CD4-positive, alpha-beta T cell treated with Interferon alpha-2 for 1 hour (primary cell): Measurements from ENCODE around the gene PPP1R9A.

Source experiments
- DNase-seq, 2 donors: peaks; one replicate each; pipeline ENCODE4 v3.0.0-alpha.2; 2020 to 2022

PPP1R9A gene

DNA sequence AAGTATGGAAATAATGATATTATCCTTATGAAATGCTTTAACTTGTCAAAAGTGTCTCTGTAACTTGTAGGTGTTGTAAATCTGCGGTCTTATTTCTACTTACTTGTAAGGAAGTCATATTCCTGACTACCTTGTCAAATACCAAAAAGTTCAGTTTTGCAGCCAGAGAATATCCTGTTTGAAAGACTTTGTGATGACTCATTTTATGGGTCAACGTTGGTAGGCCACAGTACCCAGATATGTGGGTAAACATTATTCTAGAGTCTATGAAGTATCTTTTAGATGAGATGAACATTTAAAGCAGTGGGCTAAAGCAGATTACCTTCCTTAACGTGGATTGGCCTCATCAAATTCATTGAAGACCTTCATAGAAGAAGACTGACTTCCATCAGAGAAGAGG is 195.3 kb downstream of the PPP1R9A start:
- DNase-seq: no peak

DNA sequence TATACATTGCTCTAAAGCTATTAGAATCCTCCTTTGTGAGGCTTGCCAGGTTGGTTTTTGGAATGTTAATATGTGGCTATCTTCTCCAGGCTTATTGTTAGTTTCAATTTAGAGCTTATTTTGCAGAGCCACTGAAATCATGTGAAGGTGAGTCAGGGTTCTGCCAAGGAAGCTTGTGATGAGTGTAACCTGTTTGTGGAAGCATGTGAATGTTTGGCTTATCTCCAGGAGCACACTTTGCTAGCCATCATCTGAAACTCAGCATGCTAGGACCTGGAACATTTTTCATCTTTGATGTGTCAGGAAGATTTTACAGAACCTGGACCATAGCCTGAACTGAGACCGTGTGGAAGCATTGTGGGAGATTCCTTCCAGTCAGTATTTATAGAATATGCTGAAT is 197.3 kb downstream of the PPP1R9A start:
- no peak for DNase-seq

DNA sequence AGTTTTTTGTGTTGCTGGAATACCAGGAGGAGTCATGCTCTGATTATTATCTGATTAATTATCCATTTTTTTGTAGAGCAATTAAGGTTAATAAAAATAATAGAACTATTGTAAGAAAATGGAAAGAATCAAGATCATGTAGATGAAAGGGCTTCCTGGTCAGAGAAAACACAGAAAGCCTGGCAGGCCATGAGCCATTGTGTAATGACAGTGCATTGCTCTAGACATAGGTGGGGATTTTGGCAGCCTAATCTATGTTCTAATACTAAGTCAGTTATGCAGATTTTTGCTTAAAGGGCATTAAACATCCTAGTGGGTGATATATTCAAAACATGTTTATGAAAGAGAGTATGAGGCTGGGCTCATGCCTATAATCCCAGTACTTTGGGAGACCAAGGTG is 198.2 kb downstream of the PPP1R9A start:
- no peak for DNase-seq

DNA sequence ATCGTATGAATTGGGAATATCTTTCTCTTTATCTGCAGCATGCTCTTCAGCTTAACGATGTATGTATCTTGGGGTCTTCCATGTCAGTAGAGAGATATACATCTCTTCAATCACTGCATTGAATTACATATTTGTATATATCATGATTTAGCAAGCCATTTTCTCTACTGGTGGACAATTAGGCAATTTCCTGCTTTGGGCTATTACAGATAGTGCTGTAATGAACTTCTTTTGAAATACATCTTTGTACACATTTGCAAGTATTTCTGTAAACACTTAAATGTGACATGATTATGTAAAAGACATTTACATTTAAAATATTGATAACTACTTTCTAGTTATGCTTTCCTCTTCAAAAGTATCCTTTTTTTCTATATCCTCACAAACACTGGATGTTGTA is 199.0 kb downstream of the PPP1R9A start:
- DNase-seq: no peak

DNA sequence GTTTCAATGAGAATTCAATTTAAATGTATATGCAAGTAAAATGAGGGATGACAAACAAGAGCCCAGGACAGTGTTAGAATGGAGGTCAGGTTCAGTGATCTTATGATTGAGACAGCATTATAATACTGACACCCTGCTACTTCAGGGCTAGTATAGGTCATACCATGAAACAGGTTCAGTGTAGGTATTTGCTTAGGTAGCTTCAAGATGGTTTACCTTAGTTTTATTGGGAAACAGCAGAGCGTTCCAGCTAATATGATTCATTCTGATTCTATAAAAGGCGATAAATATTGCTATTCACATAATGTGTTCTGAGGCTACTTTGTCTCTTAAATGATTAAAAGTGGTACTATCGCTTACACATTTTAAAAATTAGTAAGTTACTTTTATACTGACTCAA is 203.3 kb downstream of the PPP1R9A start:
- no peak for DNase-seq

DNA sequence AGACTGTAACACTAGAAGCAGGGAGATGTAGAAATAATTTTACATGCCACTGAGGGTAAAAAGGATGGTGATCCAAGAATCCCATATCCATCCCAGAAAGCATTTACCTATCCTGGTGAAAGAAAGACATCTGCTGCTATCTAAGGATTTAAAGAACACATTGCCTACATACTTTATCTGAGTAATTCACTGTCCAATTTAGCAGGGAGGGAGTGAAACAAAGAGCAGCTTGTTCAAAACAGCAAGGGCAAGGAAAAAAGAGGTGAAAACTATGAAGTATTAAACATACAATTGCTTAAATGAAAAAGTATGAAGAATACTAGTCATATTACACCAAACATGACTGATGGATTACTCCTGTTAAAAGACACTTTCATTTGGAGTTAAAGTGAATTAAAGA is 206.2 kb downstream of the PPP1R9A start:
- DNase-seq: no peak

DNA sequence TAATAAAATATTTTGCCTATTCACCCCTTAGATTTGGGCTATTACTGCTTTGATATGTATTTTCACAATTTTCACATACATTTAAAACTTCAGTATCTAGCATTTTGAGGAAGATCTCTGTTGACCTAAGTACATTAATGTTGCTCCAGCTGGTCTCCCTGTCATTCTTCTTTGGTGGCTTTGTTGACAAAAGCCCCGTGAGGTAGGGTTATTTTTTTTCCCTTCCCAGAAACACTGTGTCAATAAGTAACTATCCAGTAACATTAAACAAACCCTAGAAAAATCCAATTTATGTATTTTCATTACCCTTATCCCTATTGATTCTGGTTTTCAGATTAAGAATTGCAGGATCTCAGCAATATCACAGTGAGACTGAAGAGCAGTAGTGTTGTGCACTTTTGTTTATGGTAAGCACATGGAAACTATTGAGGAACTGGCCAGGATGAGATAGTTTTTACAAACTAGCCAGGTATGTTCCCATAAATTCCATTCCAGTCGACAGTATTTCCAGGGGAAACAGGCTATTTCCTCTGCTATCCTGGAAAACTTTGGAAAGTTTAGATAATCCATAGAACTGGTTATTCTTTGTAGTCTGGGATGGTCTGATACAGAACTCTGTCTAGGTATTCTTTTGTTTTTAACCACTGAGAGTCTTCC is 218.8 kb downstream of the PPP1R9A start:
- DNase-seq: no peak

DNA sequence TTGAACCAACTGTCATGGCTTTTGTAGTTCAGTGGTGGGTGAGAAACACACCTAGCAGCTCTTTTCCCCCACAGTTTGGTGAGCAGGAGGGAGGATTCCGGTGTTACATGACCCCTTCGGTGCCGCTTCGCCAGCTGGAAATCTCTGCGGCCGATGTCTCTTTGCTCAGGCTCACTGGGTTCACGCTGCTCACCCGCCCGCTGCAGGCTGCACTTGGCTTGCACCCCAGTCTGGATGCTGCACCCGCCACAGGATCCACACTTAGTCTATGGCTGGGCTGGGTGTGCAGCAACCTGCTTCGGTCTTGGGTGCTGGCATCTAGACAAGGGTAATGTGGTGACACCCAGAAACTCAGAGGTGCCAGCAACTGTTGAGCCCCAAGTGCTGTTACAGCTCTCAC is 225.1 kb downstream of the PPP1R9A start:
- no peak for DNase-seq

DNA sequence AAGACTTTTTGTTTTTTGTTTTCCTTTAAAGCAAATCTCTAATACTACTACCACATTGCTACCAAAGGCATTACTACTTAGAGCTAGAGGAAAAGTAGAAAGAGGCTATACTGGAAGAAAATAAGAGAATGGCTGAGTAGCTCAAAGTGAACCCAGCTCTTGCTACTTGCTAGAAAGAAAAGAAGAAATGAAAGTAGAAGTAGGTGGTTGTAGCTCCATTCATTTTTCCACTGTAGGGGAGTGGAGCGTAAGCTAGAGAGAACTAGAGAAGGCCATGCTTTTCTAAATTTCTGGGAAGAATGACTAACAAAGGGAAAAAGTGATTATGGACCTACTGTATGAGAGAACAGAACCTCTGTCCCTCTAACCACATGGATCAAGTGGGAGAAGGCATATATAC is 232.5 kb downstream of the PPP1R9A start:
- DNase-seq: no peak

DNA sequence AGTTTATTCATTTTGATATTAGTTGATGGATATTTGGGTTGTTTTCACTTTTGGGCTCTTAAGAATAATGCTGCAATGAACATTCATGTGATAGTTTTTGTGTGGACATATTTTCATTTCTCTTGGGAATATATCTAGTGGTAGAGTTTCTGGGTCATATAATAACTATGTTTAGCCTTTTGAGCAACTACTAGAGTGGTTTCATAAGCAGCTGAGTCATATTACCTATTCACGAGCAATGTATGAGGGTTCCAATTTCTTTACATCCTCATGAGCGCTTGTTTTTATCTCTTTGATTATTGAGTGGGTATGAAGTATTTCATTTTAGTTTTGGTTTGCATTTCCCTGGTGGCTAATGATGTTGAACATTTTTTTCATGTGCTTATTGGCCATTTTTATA is 234.4 kb downstream of the PPP1R9A start:
- no peak for DNase-seq

DNA sequence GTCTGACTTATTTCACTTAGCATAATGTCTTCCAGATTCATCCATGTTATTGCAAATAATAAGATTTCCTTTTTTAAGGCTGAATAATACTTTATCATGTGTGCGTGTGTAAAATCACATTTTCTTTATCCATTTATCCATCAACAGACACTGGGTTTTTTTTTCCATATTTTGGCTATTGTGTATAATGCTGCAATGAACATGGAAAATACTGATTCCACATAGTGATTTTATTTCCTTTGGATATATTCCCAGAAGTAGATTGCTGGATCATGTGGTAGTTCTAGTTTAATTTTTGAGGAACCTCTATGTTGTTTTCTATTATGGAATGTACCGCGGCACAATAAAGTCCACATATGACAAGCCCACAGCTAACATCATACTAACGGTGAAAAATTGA is 236.9 kb downstream of the PPP1R9A start:
- no peak for DNase-seq

DNA sequence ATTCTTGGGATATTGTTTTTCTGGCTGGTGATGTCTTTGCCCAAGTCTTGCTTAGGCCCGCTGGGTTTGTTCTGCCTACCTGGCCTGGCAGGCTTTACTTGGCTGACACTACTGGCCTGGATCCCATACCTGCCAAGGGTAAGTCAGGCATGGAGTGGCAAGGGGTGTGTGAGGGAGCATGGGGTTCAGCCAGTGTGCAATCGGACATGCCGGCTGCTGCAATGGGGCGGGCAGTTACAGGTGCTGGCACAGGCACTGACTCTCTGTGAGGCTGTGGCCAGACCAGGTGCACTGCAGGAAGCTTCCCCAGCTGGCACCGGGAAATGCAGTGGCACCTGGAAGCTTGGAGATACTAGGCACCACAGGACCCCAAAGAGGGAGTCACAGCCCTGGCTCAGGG is 248.6 kb downstream of the PPP1R9A start:
- no peak for DNase-seq

DNA sequence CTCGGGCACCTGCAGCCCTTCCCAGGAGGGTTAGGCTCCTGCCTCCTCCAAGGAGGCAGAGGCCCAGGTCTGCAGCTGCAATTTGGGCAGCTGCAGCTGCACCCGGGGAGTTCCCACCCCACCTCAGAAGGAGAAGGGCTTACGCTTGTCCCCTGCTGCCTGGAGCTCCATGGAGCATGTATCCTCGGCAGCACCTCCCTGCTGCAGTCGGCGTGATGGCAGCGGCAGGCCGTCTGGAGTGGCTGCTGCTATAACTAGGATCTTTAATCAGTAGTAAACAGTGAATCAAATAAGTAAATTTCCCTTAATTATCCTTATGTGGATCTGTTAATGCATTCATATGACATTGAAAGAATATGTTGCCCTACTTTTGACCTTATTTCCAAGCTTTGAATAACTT is 250.0 kb downstream of the PPP1R9A start:
- no peak for DNase-seq

DNA sequence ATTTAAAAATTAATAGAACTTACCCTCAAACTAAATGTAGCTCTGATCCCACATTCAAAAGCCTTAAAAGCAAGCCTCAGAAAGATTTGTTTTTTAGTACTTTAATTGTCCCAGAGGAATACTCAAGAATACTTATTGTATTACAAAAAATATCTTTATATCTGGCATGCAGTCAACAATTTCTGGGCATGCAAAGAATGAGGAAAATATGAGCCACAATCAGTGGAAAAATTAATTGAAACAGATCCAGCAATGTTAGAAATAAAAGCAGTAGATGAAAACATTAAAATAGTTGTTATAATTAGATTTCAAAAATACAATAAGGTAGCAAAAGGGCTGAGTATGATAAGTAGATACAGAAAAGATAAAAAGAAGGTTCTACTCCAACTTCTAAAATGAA is 262.3 kb downstream of the PPP1R9A start:
- no peak for DNase-seq

DNA sequence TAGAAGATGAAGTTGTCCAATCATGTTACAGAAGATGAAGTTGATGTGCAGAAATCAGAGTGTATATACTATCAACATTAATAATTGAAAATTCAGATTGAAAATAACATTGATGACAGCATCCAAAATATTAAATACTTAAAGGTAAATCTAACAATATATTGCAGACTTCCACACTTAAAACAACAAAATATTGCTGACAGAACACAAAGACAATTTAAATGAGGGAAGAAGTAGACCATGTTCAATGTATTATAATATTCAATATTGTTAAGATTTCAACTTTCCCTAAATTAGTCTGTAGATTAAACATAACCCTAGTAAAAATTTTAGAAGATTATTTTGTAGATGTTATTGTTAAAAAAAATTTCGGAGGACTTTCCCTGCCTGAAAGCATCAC is 265.0 kb downstream of the PPP1R9A start:
- no peak for DNase-seq

DNA sequence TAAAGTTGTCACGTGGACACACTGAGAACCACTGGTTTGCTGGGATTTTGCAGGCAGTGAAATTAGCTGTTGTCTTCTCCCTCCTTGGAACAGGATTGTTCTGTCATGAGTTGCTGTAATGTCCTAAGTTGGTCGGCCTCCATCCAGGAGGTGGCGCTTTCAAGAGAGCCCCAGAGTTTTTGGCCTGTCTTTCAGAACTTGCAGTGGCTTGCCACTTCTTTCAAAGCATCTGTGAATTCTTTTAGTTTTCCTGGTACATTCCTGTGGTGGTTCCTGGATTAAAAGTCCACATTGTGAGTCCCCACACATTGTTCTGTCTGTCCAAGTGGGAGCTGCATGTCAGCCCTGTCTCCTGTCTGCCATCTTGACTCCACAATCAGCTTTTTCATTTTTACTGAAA is 283.1 kb downstream of the PPP1R9A start:
- DNase-seq: no peak

DNA sequence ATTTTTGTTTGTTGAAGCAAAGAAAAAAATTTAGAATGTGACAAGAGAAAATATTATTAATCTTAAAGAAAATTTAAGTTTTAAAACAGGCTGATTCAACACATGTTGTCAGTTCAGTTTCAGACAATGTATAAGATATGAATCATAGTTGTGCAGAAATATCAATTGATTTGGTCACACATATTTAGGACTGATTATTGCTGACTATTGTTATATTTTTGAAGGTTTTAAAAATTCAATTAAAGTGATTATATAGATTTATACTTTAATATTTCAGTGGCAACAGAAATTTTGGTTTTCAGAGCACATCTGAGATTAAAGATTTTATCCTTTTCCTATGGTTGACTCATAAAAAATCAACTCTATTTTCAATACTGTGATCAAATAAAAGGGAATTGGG is 284.4 kb downstream of the PPP1R9A start:
- DNase-seq: no peak

DNA sequence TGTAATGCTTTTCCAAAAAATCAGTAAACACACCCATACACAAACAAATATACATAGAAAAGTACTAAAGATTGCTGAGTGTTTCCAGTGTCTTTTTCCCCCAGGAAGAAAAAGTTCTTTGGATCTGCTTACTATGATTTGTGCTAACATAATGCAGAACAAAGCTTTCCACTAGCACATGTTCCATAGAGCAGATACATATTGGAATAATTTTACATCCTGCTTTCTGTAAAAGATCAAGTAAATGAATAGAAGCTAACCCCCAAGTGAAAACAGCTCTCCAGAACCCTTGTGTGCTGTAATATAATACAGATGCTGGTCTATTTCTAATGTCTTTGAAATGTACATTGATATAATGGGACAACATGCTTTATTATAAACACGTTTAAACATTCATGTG is 291.5 kb downstream of the PPP1R9A start:
- no peak for DNase-seq

DNA sequence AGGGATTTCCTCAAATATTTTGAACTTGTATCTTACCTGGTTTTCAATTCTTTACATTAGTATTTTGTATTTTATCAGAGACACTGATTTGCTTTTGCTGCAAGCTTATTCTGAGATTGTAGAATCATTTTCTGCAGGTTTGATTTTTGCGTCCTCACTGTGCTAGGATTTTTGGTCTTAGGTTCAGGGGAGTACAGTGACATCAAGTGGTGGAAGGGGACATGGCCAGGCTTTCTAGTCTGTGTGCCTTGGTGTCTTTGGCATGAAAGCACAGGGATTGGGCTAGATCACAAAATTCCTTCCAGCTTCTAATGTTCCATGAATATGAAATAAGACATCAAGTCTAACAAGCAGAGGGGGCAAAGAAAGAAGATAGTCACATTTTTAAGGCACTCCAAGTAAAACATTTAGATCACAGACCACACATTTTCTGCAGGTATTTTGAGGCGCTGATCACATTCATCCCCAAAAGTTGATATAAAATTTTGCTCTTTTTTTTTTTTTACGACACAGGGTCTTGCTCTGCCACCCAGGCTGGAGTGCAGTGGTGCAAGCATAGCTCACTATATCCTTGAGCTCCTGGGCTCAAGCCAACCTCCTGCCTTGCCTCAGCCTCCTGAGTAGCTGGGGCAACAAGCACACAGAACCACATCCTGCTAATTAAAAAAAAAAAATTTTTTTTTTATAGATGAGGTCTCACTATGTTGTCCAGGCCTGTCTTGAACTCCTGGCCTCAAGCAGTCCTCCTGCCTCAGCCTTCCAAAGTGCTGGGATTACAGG is 292.6 kb downstream of the PPP1R9A start:
- no peak for DNase-seq

DNA sequence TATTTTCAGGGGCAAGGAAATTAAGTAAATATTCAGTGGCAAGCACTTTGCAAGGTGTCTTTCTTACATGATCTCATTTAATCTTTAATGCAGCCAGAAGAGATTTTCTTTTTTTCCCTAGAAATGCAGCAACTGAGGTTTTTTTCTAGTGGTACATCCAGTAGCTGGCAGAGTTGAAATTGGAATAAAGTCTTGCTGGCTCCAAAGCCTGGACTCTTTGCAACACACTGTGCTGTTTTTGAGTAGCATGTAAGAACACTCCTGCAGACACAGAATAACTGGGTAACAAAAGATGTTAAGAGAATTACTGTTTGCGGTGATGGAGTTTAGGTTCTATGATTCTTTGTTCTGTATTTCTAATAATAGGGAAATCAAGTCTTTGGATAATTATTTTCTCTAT is 293.3 kb downstream of the PPP1R9A start:
- DNase-seq: no peak

DNA sequence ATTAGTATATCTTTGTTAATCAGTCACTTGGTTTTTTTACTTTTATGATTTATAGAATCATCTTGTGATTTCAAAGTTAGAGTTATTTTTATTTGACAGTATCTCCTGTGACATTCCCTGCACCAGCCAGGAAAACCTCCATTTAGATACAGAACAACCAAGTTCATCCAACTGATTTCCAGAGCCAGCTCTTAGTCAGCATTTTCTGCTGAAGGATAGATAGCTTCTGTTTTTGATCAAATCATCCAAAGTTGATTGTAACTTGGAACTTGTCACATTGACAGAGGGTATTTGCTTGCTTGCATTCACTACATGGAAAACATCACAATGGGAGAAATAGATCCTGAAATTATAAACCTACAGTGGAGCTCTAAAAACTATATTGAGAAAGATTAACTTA is 294.3 kb downstream of the PPP1R9A start:
- no peak for DNase-seq

DNA sequence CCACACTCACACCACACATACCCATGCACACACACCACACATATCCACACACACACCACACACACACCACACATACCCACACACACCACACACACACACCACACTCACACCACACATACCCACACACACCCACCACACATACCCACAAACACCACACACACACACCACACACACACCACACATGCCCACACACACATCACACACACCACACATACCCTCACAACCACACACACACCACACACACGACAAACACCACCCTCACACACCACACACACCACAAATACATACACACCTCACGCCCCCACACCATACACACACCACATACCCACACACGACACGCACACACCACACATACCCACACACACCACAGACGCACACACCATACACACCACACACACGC is 297.2 kb downstream of the PPP1R9A start:
- DNase-seq: no peak

DNA sequence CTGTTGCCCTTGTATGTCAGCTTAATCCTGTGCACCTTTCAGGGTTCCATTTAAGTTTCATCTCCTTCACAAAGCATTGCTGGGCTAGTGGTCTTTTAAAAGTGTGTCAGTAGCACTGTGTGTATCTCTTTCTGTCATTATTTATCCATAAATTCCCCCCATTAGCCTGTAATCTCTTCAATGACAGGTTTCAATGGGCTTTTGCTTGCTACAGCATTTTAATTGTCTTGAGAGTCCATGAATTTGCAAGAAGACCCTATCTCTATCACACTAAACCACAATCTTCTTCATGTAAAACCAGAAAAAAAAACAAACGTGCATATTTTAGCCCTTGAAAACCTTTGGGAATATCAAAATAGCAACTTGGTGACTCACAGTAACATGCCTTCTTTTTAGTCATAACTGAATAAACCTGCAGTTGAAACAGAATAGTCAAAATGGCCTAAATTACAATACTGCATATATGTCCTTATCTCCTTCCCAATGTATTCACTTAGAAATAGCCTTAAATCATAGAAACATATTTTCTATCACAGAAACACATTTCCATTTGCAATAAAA is 298.4 kb downstream of the PPP1R9A start:
- DNase-seq: no peak

DNA sequence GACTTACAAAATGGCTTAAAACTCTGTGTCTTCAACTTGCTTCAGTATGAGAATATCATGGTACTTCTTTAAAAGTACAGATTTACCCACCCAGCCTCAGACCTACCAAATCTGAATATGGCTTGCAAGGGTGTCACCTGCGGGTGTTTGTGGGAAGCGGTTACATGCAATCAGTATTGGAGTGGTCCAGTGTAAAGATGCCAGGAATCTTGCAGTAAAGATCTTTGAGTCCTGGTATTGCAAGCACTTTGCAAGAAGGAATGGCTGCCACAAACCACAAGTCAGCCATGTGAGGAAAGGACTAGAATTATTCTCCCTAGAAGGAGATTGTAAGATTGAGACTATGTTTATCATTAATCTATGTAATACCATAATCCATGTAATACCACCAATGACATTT is 301.9 kb downstream of the PPP1R9A start:
- no peak for DNase-seq

DNA sequence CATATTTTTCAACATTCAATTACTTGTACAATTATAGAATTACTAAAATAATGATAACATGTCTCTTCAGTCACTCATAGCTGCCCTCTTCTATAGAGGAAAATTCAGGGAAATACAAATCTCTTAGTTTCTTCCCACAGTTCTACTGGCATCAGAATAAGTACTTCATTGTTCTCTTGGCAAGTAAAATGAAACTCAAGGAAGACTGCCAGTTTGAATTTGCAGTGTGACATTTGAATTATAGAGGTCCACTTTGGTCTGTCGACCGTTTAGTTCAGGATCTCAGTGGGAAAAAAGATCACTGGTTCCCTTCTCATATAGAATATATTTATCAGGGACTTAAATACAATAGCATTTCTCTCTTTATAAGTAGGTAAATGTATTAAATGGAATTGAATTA is 302.4 kb downstream of the PPP1R9A start:
- DNase-seq: no peak
